HG03432 (cell line): ENCODE data around the gene ZMYND15.

Experiments used
- ATAC-seq: cut with Tn5 transposase; IDR thresholded peaks from one replicate; pipeline ENCODE4 v1.9.1; 2021; ENCODE audit warnings: mild to moderate bottlenecking, moderate library complexity; ENCODE audit not compliant: unreplicated experiment

The ZMYND15 gene

GRCh38 chr17:4715063-4715744, 24.4 kb upstream of the ZMYND15 start:
- no peak for ATAC-seq

- ATAC-seq, result no peak
Observed at GRCh38 chr17:4716081-4716480, 23.6 kb upstream of the ZMYND15 start.

GRCh38 chr17:4717791-4718190, 21.8 kb upstream of the ZMYND15 start:
- ATAC-seq, result no peak

- ATAC-seq, result no peak
Observed at GRCh38 chr17:4718276-4718675, 21.4 kb upstream of the ZMYND15 start.

- ATAC-seq, result no peak
Observed at GRCh38 chr17:4719146-4719545, 20.5 kb upstream of the ZMYND15 start.

GRCh38 chr17:4719684-4720221, 19.9 kb upstream of the ZMYND15 start:
- ATAC-seq, result no peak

GRCh38 chr17:4720787-4721186, 18.8 kb upstream of the ZMYND15 start:
- ATAC-seq, result no peak

GRCh38 chr17:4721203-4722135, 18.2 kb upstream of the ZMYND15 start:
- ATAC-seq, result no peak

GRCh38 chr17:4722678-4723240, 16.9 kb upstream of the ZMYND15 start:
- ATAC-seq, result no peak

GRCh38 chr17:4724650-4725049, 15.0 kb upstream of the ZMYND15 start:
- no peak for ATAC-seq

- ATAC-seq, result no peak
Observed at GRCh38 chr17:4725646-4726310, 13.9 kb upstream of the ZMYND15 start.

GRCh38 chr17:4728124-4728523, 11.5 kb upstream of the ZMYND15 start:
- ATAC-seq, result no peak

GRCh38 chr17:4733073-4733531, 6.5 kb upstream of the ZMYND15 start:
- ATAC-seq, result no peak

- ATAC-seq, result no peak
Observed at GRCh38 chr17:4734857-4735475, 4.7 kb upstream of the ZMYND15 start.

GRCh38 chr17:4735876-4736651, 3.6 kb upstream of the ZMYND15 start:
- ATAC-seq, result no peak

GRCh38 chr17:4738136-4739121, 1.2 kb upstream of the ZMYND15 start:
- no peak for ATAC-seq

GRCh38 chr17:4740025-4740351, 355 bp downstream of the ZMYND15 start:
- no peak for ATAC-seq

- no peak for ATAC-seq
Observed at GRCh38 chr17:4740584-4740983, 951 bp downstream of the ZMYND15 start.

- ATAC-seq, result no peak
Observed at GRCh38 chr17:4741544-4741943, 1.9 kb downstream of the ZMYND15 start.
